ENCODE measurements around the gene CAPN14.

- TF ChIP-seq CTCF (IDR thresholded peaks at IDR 0.05) (no peak), POLR2AphosphoS5 (IDR thresholded peaks at IDR 0.05) (no peak), POLR2A (IDR thresholded peaks at IDR 0.05) (no peak), EP300 (IDR thresholded peaks at IDR 0.05) (no peak)
Measured at GRCh38 chr2:31234683-31235503, 17.6 kb upstream of the CAPN14 start.

Measured in gastroesophageal sphincter (tissue), 3 donors.